GM10266 (cell line): ENCODE results near the gene SHE.
A peak's percentile ranks its signal among the peaks of the same experiment; 100 is the strongest.

Experiments used
- DNase-seq: peaks from one replicate; pipeline ENCODE4 v3.0.0; 2012; ENCODE audit errors: extremely low spot score
- TF ChIP-seq, protein P1 (sequence below): IDR thresholded peaks from 2 replicates; pipeline ENCODE4 v1.5.1; 2012; ENCODE audit warnings: mild to moderate bottlenecking, low read depth; ENCODE audit not compliant: control insufficient read depth, insufficient read depth; ENCODE audit errors: missing control alignments

The SHE gene

DNA sequence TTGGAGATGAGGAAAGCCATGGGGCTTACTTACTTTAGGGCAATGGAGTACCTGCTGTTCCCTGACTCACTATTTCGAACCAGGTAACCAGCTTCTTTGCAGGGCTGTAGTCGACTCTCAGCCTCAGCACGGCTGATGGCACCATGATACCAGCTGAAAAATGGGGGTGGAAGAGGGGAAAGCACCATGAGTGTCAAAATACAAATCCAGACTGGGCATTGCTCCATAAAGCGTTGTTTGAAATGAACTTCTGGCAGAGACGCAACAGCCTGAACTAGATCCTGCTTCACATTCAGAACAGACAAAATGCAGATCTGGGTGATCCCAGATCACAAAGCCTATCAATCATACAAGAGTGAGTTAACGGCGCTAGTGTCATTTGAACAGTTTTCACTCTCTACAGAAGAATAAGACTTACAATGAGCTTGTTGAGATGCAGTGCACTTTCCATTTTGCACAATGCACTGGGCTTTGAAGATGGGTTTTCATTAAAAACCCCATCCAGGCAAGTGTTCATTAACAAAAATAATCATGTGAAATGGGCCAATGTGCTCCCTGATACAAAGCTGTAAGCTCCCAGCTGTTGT, 16.2 kb downstream of the SHE start:
- DNase-seq, result no peak
- TF ChIP-seq, protein P1, sequence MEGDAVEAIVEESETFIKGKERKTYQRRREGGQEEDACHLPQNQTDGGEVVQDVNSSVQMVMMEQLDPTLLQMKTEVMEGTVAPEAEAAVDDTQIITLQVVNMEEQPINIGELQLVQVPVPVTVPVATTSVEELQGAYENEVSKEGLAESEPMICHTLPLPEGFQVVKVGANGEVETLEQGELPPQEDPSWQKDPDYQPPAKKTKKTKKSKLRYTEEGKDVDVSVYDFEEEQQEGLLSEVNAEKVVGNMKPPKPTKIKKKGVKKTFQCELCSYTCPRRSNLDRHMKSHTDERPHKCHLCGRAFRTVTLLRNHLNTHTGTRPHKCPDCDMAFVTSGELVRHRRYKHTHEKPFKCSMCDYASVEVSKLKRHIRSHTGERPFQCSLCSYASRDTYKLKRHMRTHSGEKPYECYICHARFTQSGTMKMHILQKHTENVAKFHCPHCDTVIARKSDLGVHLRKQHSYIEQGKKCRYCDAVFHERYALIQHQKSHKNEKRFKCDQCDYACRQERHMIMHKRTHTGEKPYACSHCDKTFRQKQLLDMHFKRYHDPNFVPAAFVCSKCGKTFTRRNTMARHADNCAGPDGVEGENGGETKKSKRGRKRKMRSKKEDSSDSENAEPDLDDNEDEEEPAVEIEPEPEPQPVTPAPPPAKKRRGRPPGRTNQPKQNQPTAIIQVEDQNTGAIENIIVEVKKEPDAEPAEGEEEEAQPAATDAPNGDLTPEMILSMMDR, result no peak

DNA sequence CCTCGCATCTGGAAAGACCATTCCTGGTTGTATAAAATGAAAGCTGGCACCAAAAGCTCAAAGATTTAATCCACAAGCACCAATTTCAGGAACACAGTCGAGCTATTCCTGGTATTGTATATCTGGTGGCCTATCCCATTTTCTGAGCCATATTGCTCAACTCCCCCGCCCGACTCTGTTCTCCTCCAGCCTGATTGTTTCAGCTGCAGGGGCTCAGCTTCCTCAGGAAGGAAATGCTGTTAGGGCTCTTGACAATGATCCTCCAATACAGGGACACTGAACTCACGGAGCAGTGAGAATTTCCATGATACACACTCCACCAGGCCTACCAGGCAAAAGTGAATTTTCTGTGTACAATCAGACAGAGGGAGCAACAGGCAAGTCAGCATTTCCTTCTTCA, 17.1 kb downstream of the SHE start:
- TF ChIP-seq, protein P1, result no peak
- no peak for DNase-seq

DNA sequence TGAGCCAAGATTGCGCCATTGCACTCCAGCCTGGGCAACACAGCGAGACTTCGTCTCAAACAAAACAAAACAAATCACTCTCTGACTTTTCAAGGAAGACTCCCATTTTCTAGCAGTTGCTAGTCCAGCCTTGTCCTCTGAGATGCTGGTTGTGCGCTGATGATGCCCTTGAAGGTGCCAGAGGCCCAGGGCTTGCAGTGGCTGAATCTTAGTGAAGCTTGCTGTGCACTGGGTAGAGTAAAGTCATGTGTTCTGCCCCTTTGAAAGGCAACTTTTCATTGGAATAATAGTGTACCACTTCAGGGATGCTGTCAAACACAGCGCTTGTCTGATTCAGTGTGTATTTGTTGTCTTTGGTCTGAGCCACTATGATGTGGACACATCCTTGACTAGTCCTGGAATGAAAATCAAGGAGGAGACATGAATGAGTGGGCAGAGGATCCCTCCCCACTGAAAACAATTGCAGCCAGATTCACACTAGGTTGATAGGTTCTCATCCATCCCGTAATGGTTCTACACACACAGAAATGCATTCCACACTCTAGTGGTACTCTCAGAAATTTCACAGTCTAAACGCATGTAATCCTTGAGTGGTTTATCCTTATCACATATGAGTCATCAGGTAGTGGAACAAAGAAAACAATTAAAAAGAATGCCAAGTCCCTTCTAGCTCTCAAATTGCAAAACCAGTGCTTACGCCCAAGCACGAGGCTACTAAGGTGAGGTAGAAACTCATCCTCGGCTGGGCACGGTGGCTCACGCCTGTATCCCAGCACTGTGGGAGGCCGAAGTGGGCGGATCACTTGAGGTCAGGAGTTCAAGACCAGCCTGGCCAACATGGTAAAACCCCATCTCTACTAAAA, 18.0 kb downstream of the SHE start:
- TF ChIP-seq, protein P1, result no peak

DNA sequence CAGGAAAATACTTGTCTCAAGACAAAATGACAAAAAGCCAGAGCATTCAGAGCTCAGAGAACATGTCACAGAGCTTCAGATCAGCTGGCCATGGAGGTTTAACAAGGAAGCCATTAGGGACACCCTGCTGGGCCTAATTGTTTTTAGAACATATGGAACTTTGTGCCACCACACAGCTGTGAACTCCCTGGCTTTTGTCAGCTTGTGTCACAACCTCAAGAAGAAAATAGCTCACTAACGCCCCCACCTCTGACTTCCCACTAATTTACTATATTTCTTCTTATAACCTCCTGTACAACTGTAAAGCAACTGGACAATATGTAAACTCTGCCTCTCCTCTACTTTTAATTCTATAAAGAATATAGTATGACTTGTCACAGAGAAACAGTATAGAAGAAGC, 21.2 kb downstream of the SHE start:
- TF ChIP-seq, protein P1, result no peak
- no peak for DNase-seq

More for the DNA sequence above, 18.0 kb downstream of the SHE start:
- no peak for DNase-seq

DNA sequence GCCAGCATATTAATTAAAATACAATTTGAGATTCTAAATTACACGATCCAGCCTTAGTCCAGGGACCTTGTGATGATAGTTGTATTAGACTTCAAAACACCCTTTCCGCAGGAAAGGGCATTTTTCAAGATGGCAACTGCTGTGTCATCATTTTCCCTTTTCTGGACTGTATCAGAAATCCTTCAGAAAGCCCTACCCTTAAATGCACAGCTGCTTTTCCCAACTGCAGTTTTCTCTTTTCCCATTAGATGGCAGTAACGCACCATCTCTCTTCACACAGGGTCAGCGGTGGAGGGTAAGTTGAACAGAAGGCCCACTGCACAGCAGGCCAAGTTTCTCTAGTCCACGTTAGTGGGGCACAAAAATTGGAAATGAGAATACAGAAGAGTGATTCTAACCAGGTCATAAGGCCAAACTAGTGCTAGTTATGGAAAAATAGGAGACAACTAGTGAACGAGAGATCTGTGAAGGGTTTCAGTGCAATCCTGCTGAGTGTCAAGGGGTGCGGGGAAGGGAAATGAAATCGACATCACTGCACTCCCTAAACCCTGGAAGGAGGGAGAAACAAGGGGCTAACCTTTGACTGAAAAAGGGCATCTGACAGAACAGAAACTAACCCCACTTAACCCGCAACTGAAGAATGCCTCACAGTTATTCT, 22.3 kb downstream of the SHE start:
- peak; percentile 80 for DNase-seq
- TF ChIP-seq, protein P1, result peak; percentile 94

DNA sequence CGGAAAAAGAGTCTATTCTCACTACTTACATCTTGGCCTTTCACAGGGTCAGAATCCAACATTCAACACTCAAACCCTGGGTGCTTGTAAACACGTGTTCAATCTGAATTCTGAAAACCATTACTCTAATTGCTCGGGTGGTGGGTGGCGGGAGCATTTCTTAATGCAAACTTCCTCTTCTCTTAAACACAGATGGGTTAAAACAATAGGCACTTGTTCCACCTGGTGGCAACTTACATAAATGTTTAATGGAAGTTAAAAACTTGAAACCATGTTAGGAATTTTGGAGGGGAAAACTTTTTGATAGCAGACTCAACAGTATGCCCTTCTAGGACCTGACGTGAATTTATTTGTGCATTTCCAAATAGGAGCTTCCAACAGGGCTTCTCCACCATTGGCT, 23.6 kb downstream of the SHE start:
- DNase-seq, result peak; percentile 43
- TF ChIP-seq, protein P1, result peak; percentile 22

DNA sequence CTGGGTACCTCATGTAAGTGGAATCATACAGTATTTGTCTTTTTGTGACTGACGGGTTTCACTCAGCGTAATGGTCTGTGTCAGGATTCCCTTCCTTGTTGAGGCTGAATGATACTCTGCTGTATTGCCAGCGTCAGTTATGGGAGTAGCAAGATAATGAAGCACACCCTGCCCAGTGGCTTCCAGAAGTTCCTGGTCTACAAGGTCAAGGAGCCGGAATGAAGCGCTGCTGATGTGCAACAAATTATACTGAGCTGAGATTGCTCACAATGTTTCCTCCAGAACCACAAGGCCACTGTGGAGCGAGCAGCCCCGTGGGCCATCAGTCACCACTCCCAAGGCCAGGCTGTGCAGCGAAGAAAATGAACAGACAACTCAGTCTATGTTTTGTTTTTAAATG, 24.2 kb downstream of the SHE start:
- TF ChIP-seq, protein P1, result no peak
- no peak for DNase-seq
